Adipose tissue (tissue), 3 donors: ENCODE measurements around the gene ADGRL2. TPM values are rescaled to one million over a fixed set of nuclear protein-coding genes. Genes with fewer than 3 reads are reported as not detected.

ENCODE experiments used
- H3K27ac ChIP-seq: one replicate; pipeline ENCODE4 v1.5.1; 2013; ENCODE audit warnings: low read depth, low read length
- WGBS, 3 donors: extraction: QIAGEN DNeasy Blood & Tissue Kit; methylation state at CpG; one replicate each; pipeline ENCODE4 v1.1.7; 2013; 5-methylcytosine and 5-hydroxymethylcytosine counted together
- polyA plus RNA-seq, 3 donors: library from polyadenylated mRNA; stranded (reverse); fragments of 200-250 nt; gene quantifications; one replicate each; pipeline ENCODE4 v1.2.3, GENCODE V29; 2013
- donor health status: healthy with polysubstance abuse.
- donor health status: Bipolar disorder and iron deficiency.
- donor health status: healthy.

Gene ADGRL2
- polyA plus RNA-seq, 3 donors = 11.9 to 28.8 (median 18.4) TPM

GRCh38 chr1:81937791-81938450, 137.2 kb downstream of the ADGRL2 start:
- H3K27ac ChIP-seq = no peak overlapping the region
- WGBS, 3 donors = 84 to 91% (median 87%) methylated on average over 2 of the region's 2 CpGs

DNA sequence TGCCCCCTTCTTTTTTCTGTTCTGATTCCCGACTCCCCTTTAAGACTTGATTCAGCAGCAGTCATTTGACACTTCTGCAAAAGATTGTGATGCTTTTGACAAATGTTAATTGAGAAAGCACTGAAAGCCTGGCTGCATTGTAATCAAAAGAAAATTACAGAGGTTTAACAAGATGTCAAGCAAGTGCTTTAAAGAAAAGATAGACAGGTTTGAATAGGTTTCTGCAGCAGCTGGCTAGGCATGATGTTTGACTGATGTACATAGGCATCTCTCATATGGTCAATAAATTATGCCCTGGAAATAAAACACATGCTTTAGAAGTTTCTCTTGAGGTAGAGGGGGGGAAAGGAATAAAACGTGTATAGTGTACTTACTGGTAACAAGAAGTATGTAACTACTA, 147.8 kb downstream of the ADGRL2 start:
- WGBS, 3 donors = 70 to 74% (median 70%) methylated on average over 2 of the region's 2 CpGs
- no peak overlapping the region for H3K27ac ChIP-seq

GRCh38 chr1:81949421-81949820, 148.7 kb downstream of the ADGRL2 start:
- no peak overlapping the region for H3K27ac ChIP-seq
- WGBS, 3 donors = 58 to 87% (median 82%) methylated on average over 4 of the region's 4 CpGs

DNA sequence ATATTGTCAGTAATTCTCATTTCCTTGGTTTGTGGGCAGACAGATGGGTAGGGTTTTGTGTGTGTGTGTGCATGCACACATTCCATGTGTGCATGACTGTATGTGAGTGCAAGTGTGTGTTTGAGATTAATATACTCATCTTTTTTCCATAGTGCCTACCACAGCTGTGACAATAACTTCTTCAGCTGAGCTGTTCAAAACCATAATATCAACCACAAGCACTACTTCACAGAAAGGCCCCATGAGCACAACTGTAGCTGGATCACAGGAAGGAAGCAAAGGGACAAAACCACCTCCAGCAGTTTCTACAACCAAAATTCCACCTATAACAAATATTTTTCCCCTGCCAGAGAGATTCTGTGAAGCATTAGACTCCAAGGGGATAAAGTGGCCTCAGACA, 149.3 kb downstream of the ADGRL2 start:
- H3K27ac ChIP-seq = no peak overlapping the region

GRCh38 chr1:81950591-81951244, 150.0 kb downstream of the ADGRL2 start:
- no peak overlapping the region for H3K27ac ChIP-seq
- 69 to 94% (median 82%) methylated on average over 3 of the region's 3 CpGs for WGBS, 3 donors

DNA sequence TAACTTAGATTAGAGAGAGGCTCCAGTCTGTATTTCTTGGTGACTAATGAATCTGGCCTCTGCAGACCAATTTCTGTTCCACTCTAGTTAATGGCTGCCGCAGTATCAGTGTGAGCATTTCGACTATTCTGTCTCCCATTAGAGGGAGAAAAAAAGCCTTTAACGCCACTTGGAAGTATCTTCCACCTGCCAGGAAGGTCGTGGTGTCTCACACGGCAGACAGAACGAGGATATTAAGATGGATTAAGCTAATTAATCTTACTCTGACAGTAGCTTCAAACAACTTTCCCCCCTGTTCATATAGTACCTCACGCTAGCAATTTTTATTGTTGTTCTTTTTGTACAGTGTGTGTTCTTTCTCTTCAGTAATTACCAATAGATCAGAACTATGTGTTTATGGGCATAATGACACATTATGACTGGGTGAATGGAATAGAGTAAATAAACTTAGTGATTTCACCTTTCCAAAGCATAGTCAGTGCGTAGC, 153.8 kb downstream of the ADGRL2 start:
- 77 to 88% (median 80%) methylated on average over 8 of the region's 8 CpGs for WGBS, 3 donors

DNA sequence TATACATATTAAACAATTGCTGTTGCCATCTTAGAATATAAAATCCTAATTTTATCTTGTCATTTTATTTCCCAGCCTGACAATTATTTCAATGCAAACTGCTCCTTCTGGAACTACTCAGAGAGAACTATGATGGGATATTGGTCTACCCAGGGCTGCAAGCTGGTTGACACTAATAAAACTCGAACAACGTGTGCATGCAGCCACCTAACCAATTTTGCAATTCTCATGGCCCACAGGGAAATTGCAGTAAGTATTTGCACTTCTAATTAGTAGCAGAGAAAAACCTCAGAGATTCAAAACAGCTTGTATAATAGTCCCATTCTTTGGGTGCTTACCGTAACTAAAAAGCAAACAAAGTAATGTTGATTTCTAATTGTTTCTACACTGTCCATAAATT, 167.2 kb downstream of the ADGRL2 start:
- 80 to 89% (median 88%) methylated on average over 3 of the region's 3 CpGs for WGBS, 3 donors
- no peak overlapping the region for H3K27ac ChIP-seq

More for the DNA sequence above, 153.8 kb downstream of the ADGRL2 start:
- H3K27ac ChIP-seq = no peak overlapping the region

GRCh38 chr1:81970416-81970815, 169.7 kb downstream of the ADGRL2 start:
- WGBS, 3 donors = 91 to 99% (median 93%) methylated on average over 3 of the region's 3 CpGs
- H3K27ac ChIP-seq = no peak overlapping the region

DNA sequence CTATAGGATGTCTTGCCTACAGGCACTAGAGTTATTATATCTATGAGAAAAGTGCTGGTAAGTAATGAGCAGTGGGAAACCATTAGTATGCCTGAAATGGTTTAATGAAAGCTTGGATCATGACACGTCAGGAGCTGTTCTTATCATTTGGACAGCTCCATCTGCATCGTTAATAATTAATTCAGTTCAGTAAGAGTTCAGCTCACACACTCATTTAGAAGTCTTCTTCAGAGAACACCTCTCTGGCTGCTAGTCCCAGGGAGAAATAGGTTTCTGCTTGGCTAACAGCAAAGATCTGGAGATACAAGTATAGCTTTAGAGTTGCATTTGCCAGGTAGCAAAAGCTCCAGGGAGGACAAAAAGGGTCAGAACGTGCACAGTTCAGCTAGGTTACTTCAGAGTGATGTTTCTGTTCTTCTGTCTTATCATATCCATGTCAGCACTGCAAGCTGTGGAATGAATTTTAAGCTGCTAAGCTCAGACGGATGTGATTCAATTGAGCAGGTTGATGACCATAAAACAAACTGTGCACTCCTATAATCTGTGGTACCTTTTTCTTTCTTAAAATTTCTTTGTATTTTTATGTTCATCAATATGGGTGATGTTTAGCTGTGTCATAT, 173.6 kb downstream of the ADGRL2 start:
- 29 to 77% (median 72%) methylated on average over 4 of the region's 4 CpGs for WGBS, 3 donors
- no peak overlapping the region for H3K27ac ChIP-seq

DNA sequence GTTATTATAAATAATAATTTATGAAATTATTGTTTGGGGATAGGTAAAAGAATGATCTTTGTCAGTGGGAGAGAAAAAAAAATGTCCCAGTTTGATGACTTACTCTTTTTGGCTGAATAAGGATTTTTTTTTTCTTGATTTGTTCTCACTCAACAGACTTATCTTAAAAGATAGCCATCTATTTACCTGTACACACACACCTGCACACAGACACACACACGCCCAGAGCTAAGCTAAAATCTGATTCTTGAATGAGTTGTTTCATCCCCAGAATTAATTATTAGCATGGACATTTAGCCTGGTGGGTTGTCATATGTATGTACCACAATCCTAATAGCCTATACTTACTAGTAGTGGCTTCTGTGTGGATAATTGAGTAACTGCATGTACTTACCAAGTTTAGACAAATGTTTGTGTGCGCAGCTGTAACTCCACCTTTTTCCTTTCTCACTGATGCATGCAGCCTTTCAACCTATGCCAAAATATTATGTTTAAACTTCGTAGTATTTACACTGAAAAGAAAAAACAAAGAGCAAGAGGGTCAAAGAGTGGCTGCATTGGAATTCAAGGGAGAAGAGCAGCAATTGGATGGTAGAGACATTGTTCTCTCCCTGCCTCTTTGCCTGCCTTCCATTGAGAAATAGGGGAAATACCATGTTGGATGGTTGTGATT, 174.3 kb downstream of the ADGRL2 start:
- no peak overlapping the region for H3K27ac ChIP-seq
- 41 to 85% (median 84%) methylated on average over 3 of the region's 3 CpGs for WGBS, 3 donors

GRCh38 chr1:81976539-81976938, 175.8 kb downstream of the ADGRL2 start:
- no peak overlapping the region for H3K27ac ChIP-seq
- 88 to 91% (median 88%) methylated on average over 2 of the region's 2 CpGs for WGBS, 3 donors

DNA sequence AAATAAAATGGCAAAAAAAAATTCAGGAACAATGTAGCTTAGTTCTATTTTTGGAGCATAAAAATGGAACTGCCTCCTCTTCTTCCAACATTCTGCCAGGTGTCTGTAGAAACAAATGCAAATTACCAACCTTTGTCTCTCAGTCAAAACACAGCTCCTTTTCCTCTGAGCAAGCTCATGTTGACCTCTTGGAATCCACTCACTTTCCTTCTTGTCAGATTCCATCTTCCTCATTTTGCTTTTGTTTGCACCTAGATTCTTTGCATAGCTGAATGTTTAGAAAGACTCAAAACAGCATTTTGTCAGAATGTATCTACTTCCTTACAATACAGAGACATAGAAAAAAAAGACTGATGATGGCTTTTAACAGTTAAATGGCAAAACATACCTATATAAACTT, 178.2 kb downstream of the ADGRL2 start:
- no peak overlapping the region for H3K27ac ChIP-seq

DNA sequence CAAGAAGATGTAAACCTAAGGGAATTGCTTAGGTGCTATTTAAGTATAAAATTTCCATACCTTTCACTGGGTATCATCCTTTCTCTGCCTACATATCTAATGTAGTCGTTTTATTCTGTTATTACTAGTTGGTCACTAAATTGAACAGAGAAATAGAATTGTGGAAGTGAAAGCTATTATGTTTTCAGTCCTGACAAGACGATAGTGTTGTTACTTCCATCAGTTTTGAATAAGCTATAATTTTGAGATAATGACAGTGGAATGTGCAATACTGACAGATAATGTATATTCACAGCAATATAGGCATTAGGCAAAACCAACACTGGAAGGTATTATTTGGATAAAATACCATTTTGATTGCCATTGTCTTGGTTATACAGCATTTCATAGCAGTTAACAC, 181.8 kb downstream of the ADGRL2 start:
- no peak overlapping the region for H3K27ac ChIP-seq
- WGBS, 3 donors = 75 to 92% (median 85%) methylated on average over 2 of the region's 2 CpGs

- H3K27ac ChIP-seq = no peak overlapping the region
- 85 to 89% (median 85%) methylated on average over 1 of the region's 1 CpG for WGBS, 3 donors
Measured at GRCh38 chr1:81989524-81989923, 188.8 kb downstream of the ADGRL2 start.

- no peak overlapping the region for H3K27ac ChIP-seq
- WGBS, 3 donors = 92 to 98% (median 92%) methylated on average over 7 of the region's 7 CpGs
Measured at GRCh38 chr1:81990241-81990640, 189.5 kb downstream of the ADGRL2 start.

GRCh38 chr1:81998165-81998564, 197.4 kb downstream of the ADGRL2 start:
- H3K27ac ChIP-seq = no peak overlapping the region
- 16 to 35% (median 29%) methylated on average over 4 of the region's 4 CpGs for WGBS, 3 donors

- 82 to 88% (median 86%) methylated on average over 1 of the region's 1 CpG for WGBS, 3 donors
- H3K27ac ChIP-seq = no peak overlapping the region
Measured at GRCh38 chr1:81999364-81999763, 198.6 kb downstream of the ADGRL2 start.

- H3K27ac ChIP-seq = no peak overlapping the region
- WGBS, 3 donors = 88 to 98% (median 97%) methylated on average over 2 of the region's 2 CpGs
Measured at GRCh38 chr1:82000221-82000620, 199.5 kb downstream of the ADGRL2 start.

- 65 to 86% (median 85%) methylated on average over 4 of the region's 4 CpGs for WGBS, 3 donors
Measured at GRCh38 chr1:82001345-82001744, 200.6 kb downstream of the ADGRL2 start.

More at GRCh38 chr1:82001345-82001744, 200.6 kb downstream of the ADGRL2 start:
- no peak overlapping the region for H3K27ac ChIP-seq
